Thyroid gland (tissue), 4 donors: ENCODE data around the gene FAM120A.

Experiments
- POLR2A ChIP-seq, 2 donors: fragments of 450-650 bp; IDR thresholded peaks; one replicate each; pipeline ENCODE4 v1.6.1; 2017; ENCODE audit warnings: antibody characterized with exemption in 2 of 2, mild to moderate bottlenecking in 2 of 2, moderate library complexity in 1 of 2
- TF ChIP-seq, protein P1 (sequence below), 6 experiments: fragments of 200-600 bp in 3 of 6; fragments of 450-650 bp in 3 of 6; sonication (generic) in 3 of 6; IDR thresholded peaks; one replicate each; pipeline ENCODE4 v1.5.1; 2016 to 2019; ENCODE audit warnings: antibody characterized with exemption in 6 of 6, mild to moderate bottlenecking in 2 of 6, inconsistent platforms in 1 of 6, moderate library complexity in 1 of 6

DNA sequence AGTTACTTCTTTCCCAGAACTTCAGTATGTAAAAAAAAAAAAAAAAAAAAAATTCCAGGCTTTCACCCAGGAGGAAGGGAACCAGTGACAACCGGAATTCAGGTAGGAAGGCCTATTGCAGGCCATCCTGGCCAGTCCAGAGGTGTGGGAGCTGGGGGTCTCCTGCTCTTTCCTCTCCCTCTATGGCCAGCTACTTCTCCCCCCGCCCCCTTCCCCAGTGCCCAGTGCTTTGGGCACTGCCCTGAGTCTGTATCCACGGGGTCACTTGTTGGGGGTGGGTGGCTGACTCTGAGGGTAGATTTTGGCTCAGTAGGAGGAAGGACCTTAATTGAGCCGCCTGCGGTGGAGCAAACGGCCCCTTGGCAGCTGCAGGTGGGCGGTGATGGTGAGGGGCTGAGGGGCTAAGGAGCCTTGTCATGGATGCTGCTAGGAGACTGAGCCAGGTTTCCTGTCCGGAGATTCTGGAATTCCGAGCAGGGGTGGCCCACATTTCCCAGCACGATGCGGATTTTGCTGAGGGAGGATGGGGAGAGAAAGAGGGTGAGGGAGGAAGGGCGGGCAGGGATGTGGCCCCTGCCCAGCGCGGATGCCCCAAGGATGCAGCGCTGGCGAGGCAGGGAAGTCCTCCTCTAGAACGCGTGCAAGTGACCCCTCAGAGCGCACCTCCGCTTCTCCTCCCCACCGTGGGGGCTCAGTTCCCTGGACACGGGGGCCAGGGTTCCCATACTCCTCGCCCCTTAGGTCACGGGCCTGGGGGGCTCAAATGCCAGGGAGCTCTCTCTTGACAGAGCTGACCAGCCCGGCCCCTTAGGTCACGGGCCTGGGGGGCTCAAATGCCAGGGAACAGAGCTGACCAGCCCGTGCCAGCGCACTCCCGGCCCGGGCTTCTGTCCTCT, 123.7 kb downstream of the FAM120A start:
- TF ChIP-seq, protein P1, sequence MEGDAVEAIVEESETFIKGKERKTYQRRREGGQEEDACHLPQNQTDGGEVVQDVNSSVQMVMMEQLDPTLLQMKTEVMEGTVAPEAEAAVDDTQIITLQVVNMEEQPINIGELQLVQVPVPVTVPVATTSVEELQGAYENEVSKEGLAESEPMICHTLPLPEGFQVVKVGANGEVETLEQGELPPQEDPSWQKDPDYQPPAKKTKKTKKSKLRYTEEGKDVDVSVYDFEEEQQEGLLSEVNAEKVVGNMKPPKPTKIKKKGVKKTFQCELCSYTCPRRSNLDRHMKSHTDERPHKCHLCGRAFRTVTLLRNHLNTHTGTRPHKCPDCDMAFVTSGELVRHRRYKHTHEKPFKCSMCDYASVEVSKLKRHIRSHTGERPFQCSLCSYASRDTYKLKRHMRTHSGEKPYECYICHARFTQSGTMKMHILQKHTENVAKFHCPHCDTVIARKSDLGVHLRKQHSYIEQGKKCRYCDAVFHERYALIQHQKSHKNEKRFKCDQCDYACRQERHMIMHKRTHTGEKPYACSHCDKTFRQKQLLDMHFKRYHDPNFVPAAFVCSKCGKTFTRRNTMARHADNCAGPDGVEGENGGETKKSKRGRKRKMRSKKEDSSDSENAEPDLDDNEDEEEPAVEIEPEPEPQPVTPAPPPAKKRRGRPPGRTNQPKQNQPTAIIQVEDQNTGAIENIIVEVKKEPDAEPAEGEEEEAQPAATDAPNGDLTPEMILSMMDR (IDR thresholded peaks at IDR 0.05), result no peak
- no peak for TF ChIP-seq POLR2A (IDR thresholded peaks at IDR 0.05)
